ENCODE data around the gene TUBB2B. TPM values are rescaled to one million over a fixed set of nuclear protein-coding genes. Genes with fewer than 3 reads are reported as not detected.
A peak's percentile ranks its signal among the peaks of the same experiment; 100 is the strongest.

TUBB2B gene
- total and polyA plus RNA-seq, 9 of the 15 experiments (the other 6 are each of a cell fraction or from before 2014, with no cell fraction given): 0.11 to 9.7 (median 4.6) TPM

GRCh38 chr6:3209114-3210023 lies 18.1 kb downstream of the TUBB2B start (continued):
- TF ChIP-seq CHAMP1 (IDR thresholded peaks at IDR 0.05): no peak; the same call in 1 of the 2 replicates
- no peak for TF ChIP-seq SFPQ (IDR thresholded peaks at IDR 0.05; ENCODE audit: low read depth, low read length)
- TF ChIP-seq EZH2 (IDR thresholded peaks at IDR 0.05; ENCODE audit: borderline replicate concordance, low read depth, low read length): no peak
- TF ChIP-seq HNRNPUL1 (IDR thresholded peaks at IDR 0.05; ENCODE audit: low read length): no peak
- TF ChIP-seq HDAC3 (IDR thresholded peaks at IDR 0.05; ENCODE audit: borderline replicate concordance, partially characterized antibody): no peak
- no peak for TF ChIP-seq ATF1 (CRISPR knock-in tag; IDR thresholded peaks at IDR 0.05)
- peak; percentile 77 for TF ChIP-seq ATF1 (tag; IDR thresholded peaks at IDR 0.05)
- no peak for TF ChIP-seq SMAD1 (IDR thresholded peaks at IDR 0.05; ENCODE audit: low read depth, low read length, partially characterized antibody)
- no peak for TF ChIP-seq ZBTB7A (IDR thresholded peaks at IDR 0.05; ENCODE audit: borderline replicate concordance, control insufficient read depth, low read depth, low read length)
- no peak for TF ChIP-seq SIRT6 (IDR thresholded peaks at IDR 0.05; ENCODE audit: low read depth, low read length)
- TF ChIP-seq ZMIZ1 (IDR thresholded peaks at IDR 0.05; ENCODE audit: low read depth in 2 of 2, low read length in 2 of 2): peak in 1 of 2 experiments; percentile 42; a peak in 1 of 4 replicates
- no peak for TF ChIP-seq FOXJ2 (tag; IDR thresholded peaks at IDR 0.05)
- TF ChIP-seq ETS2 (tag; IDR thresholded peaks at IDR 0.05; ENCODE audit: borderline replicate concordance, poor library complexity, severe bottlenecking): no peak
- no peak for TF ChIP-seq RBM14 (IDR thresholded peaks at IDR 0.05; ENCODE audit: borderline replicate concordance, insufficient read depth, low read depth, low read length)
- no peak for TF ChIP-seq ZKSCAN8 (CRISPR knock-in tag; IDR thresholded peaks at IDR 0.05)
- no peak for TF ChIP-seq ZNF124 (CRISPR knock-in tag; IDR thresholded peaks at IDR 0.05)
